Omental fat pad (tissue), 4 donors: ENCODE measurements around the gene MUCL3. TPM values are rescaled to one million over a fixed set of nuclear protein-coding genes. Genes with fewer than 3 reads are reported as not detected.

Experiments
- ATAC-seq: fragments of 150-250 bp; one replicate; pipeline ENCODE4 v1.9.1; 2016; ENCODE audit warnings: mild to moderate bottlenecking, moderate library complexity; ENCODE audit not compliant: low FRiP score
- DNase-seq: peaks from one replicate; pipeline ENCODE4 v3.0.0-alpha.2; 2019; ENCODE audit warnings: low spot score
- small RNA-seq: library from RNA; depleted of rRNA; stranded (forward); fragments of <200 nt; gene quantifications from one replicate; pipeline ENCODE3, GENCODE V24; 2016
- total RNA-seq, 4 donors: library from RNA; depleted of rRNA; stranded (reverse); fragments of >200 nt; gene quantifications; one replicate each; pipeline ENCODE4 v1.1.0, GENCODE V29; 2016
- TF ChIP-seq, protein P1 (sequence below), 3 donors: fragments of 450-650 bp; IDR thresholded peaks; one replicate each; pipeline ENCODE4 v1.5.1; 2016 to 2017; ENCODE audit warnings: antibody characterized with exemption in 3 of 3, mild to moderate bottlenecking in 3 of 3, moderate library complexity in 2 of 3

The MUCL3 gene
- total RNA-seq, 4 donors from 2014 or later = 0.19 TPM; not detected in 3

DNA sequence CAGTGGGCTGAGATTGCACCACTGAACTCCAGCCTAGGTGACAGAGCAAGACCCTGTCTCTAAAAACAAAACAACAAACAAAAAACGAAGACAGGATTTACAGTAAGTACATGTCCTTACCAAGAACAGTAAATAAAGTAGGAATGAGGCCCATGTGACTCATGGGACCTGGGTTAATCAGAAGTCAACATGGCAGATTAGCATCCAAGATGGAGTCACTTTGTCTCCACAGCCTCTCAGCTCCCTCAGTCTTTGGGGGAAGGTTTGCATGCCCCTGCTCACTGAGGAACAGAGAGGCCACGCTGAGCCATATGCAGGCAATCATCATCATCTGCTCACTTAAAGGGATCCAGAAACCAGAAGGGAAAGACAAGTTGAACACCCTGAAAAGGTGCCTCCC is 61.7 kb downstream of the MUCL3 start:
- TF ChIP-seq, protein P1, sequence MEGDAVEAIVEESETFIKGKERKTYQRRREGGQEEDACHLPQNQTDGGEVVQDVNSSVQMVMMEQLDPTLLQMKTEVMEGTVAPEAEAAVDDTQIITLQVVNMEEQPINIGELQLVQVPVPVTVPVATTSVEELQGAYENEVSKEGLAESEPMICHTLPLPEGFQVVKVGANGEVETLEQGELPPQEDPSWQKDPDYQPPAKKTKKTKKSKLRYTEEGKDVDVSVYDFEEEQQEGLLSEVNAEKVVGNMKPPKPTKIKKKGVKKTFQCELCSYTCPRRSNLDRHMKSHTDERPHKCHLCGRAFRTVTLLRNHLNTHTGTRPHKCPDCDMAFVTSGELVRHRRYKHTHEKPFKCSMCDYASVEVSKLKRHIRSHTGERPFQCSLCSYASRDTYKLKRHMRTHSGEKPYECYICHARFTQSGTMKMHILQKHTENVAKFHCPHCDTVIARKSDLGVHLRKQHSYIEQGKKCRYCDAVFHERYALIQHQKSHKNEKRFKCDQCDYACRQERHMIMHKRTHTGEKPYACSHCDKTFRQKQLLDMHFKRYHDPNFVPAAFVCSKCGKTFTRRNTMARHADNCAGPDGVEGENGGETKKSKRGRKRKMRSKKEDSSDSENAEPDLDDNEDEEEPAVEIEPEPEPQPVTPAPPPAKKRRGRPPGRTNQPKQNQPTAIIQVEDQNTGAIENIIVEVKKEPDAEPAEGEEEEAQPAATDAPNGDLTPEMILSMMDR (IDR thresholded peaks at IDR 0.05) = no peak
- DNase-seq = no peak
- no peak for ATAC-seq

Small RNA genes lying within 50 kb of the gene (small RNA-seq; reads per million reads assigned to genes)
- not detected for gene RF00019

Other genes with a start within 250 kb of the MUCL3 start
- 1 to 10 TPM; 2.9 to 5.8 (median 3.7) TPM for gene NRM, start 250.0 kb upstream of the MUCL3 start, total RNA-seq
- 10 to 100 TPM in 1 of 4 donors, 1 to 10 TPM in 3; 6.2 to 15.0 (median 7.2) TPM for gene MDC1, start 223.7 kb upstream of the MUCL3 start, total RNA-seq
- 100 to 1,000 TPM; 229 to 281 (median 256) TPM for gene TUBB, start 220.6 kb upstream of the MUCL3 start, total RNA-seq
- 100 to 1,000 TPM in 3 of 4 donors, 10 to 100 TPM in 1; 90.2 to 156 (median 142) TPM for gene FLOT1, start 198.3 kb upstream of the MUCL3 start, total RNA-seq
- 100 to 1,000 TPM in 1 of 4 donors, 10 to 100 TPM in 2, 1 to 10 TPM in 1; 6.8 to 224 (median 43.4) TPM for gene IER3, start 196.4 kb upstream of the MUCL3 start, total RNA-seq
- 10 to 100 TPM in 3 of 4 donors, 1 to 10 TPM in 1; 9.9 to 77.3 (median 48.7) TPM for gene DDR1, start 56.5 kb upstream of the MUCL3 start, total RNA-seq
- 10 to 100 TPM; 10.3 to 22.2 (median 14.7) TPM for gene GTF2H4, start 32.8 kb upstream of the MUCL3 start, total RNA-seq
- 10 to 100 TPM; 14.0 to 18.8 (median 16.6) TPM for gene VARS2, start 26.7 kb upstream of the MUCL3 start, total RNA-seq
- not detected for gene SFTA2, start 8.8 kb upstream of the MUCL3 start, total RNA-seq
- gene MUC21, start 42.7 kb downstream of the MUCL3 start, total RNA-seq = not detected
- not detected for gene MUC22, start 69.5 kb downstream of the MUCL3 start, total RNA-seq
- gene C6orf15, start 171.6 kb downstream of the MUCL3 start, total RNA-seq = not detected
- gene PSORS1C1, start 173.8 kb downstream of the MUCL3 start, total RNA-seq = 1 to 10 TPM in 3 of 4 donors, under 1 TPM in 1; 0.60 to 1.3 (median 1.3) TPM
- not detected for gene CDSN, start 179.5 kb downstream of the MUCL3 start, total RNA-seq
- gene PSORS1C2, start 198.1 kb downstream of the MUCL3 start, total RNA-seq = not detected
- gene CCHCR1, start 216.8 kb downstream of the MUCL3 start, total RNA-seq = 10 to 100 TPM in 1 of 4 donors, 1 to 10 TPM in 3; 4.6 to 21.1 (median 5.0) TPM
- gene TCF19, start 217.6 kb downstream of the MUCL3 start, total RNA-seq = 10 to 100 TPM in 1 of 4 donors, 1 to 10 TPM in 3; 1.9 to 19.5 (median 2.7) TPM
- gene POU5F1, start 229.7 kb downstream of the MUCL3 start, total RNA-seq = 1 to 10 TPM in 2 of 4 donors, under 1 TPM in 1, not detected in 1; 0.37 to 2.4 (median 1.3) TPM